HG02870 (cell line): ENCODE results near the gene PTK7.
"Not testable (repeated sequence)": the region's sequence is repeated elsewhere in the genome, so short reads cannot be mapped to it uniquely, and the experiment has no call there.

Experiments used
- ATAC-seq: cut with Tn5 transposase; IDR thresholded peaks from one replicate; pipeline ENCODE4 v1.9.1; 2021; ENCODE audit warnings: mild to moderate bottlenecking, moderate library complexity; ENCODE audit not compliant: unreplicated experiment

The PTK7 gene

GRCh38 chr6:43075670-43076463, at the start of gene PTK7:
TSS of gene PTK7 (plus strand) at chr6:43076314. CDS start at chr6:43076489, 175 bp downstream.
- no peak for ATAC-seq

DNA sequence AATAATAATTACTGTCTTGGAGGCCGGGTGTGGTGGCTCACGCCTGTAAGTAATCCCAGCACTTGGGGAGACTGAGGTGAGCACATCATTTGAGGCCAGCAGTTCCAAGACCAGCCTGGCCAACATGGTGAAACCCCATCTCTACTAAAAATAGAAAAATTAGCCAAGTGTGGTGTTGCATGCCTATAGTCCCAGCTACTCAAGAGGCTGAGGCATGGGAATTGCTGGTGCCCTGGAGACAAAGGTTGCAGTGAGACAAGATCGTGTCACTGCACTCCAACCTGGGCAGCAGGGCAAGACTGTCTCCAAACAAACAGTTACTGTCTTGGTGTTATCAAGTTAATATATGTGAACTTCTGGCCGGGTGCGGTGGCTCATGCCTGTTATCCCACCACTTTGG, 49.7 kb upstream of the PTK7 start:
- no peak for ATAC-seq

GRCh38 chr6:43029120-43029519, 47.0 kb upstream of the PTK7 start:
- ATAC-seq, result no peak

DNA sequence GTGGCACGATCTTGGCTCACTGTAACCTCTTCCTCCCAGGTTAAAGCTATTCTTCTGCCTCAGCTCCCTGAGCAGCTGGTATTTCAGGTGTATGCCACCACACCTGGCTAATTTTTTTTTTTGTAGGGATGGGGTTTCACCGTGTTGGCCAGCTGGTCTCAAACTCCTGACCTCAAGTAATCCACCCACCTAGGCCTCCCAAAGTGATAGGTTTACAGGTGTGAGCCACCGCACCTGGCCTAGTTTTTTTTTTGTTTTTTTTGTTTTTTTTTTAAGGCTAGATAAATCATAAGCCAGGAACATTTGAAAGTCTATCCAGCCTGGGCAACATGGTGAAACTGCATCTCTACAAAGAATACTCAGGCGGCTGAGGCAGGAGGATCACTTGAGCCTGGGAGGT, 43.8 kb upstream of the PTK7 start:
- ATAC-seq, result no peak

- no peak for ATAC-seq
These were observed 42.5 kb upstream of the PTK7 start for GRCh38 chr6:43033496-43034189.

- no peak for ATAC-seq
These were observed 42.0 kb upstream of the PTK7 start for GRCh38 chr6:43034190-43034525.

DNA sequence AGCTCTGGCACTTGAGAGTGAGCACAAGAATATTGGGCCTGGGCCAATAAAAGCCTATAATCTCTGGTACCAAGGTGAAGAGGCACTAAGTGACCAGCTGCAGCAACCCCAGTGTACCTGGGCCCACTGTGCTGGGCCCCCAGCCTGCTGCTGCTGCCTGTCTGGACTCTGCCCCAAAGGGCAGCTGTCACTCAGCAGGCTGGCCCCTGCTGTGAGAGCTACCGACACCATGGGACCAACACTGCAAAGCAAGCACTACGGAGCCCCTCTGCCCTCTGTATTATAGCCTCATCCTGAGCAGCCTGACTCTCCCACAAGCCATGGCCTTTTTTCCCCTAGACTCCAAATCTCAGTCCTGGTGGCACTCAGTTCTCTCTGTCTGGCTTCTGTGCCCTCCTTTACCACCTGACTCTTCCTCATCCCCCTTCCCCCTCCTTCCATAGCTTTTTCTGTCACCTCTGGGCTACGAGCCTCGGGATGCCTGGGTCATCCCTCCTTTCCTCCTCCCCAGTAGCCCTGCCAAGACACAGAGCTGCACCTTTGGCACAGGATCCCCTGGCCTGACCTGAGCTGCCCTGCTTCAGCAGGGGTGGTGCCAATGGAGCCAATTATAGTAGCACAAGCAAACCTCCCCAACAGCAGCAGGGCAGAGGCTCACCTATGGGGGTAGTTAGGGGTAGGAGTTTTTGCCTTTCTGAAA, 40.5 kb upstream of the PTK7 start:
- ATAC-seq, result no peak

- no peak for ATAC-seq
These were observed 39.4 kb upstream of the PTK7 start for GRCh38 chr6:43036712-43037111.

DNA sequence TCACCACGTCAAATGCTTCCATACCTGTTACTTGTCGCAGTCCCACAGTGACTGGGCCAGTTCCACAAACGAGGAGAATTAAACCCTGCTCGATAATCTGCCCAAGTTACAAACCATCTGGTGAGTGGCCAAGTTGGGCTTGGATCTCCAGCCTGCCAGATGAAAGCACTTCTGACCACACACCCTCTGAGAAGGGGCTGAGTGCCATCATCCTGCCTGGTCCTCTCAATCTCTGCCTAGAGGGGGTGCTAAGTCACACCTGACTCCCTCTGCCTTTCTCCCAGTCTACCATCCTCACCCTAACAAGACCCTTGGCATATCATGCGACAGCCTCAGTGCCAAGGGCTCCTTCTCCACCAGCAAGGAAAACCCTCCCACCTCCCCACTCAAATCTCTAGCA, 38.9 kb upstream of the PTK7 start:
- no peak for ATAC-seq

- ATAC-seq, result no peak
These were observed 38.4 kb upstream of the PTK7 start for GRCh38 chr6:43037706-43038105.

DNA sequence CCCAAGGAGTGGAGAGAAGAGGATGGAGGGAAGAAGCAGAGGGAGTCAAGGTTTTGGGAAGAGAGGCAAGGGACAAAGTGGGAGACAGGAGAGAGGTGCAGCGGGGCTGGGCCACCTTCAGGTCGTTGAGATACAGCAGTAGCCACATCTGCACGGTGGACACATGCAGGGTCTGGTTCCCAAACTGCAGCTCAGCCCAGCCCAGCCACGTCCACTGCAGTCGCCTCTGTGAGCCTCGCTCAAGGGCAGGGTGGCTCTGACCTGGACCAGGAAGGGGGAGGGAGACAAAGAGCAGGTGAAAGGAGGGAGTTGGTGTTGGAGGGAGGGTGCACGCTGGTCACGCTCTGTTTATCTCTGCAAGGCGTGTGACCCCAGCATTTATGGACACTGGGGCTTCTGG, 37.4 kb upstream of the PTK7 start:
- ATAC-seq, result no peak

DNA sequence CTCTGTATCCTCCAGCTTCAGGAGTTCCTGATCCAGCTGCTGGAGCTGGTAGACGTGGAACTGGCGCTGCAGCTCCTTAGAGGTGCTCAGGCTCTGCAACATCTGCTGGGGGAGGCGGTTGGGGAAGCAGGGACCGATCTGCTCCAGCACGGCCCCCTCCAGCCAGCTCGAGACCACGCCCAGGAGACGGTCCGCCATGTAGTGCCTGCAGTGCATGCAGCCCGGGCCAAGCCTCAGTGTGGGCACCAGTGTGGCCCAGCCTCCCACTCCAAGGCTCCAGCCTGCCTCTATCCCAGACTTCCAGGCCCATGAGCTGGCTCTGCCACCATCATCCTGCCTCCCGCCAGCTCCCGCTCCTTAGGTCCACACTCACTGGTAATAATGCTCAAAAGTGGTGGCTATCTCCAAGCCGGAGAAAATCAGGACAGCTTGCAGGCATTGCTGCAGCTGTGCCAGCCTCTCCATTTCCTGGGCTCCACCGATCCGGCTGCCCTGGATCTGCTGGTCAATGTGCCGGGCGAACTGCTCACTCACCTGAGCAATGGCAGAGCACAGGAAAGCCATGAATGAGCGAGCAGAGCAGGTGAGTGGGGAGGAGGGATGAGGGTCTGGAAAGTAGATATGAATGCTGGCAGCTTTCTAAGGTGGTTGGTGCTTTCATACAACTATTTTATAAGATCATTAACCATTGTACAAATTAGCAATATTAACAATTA, 35.4 kb upstream of the PTK7 start:
- ATAC-seq, result no peak

DNA sequence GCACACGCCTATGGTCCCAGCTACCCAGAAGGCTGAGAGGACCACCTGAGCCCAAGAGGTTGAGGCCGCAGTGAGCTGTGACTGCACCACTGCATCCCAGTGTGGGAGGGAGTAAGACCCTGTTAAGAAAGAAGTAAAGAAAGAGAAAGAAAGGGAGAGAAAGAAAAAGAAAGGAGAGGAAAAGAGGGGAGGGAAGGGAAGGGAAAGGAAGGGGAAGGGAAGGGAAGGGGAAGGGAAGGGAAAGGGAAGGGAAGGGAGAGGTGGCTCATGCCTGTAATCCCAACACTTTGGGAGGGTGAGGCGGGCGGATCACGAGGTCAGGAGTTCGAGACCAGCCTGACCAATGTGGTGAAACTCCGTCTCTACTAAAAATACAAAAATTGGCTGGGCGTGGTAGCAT, 34.6 kb upstream of the PTK7 start:
- not testable (repeated sequence) for ATAC-seq

DNA sequence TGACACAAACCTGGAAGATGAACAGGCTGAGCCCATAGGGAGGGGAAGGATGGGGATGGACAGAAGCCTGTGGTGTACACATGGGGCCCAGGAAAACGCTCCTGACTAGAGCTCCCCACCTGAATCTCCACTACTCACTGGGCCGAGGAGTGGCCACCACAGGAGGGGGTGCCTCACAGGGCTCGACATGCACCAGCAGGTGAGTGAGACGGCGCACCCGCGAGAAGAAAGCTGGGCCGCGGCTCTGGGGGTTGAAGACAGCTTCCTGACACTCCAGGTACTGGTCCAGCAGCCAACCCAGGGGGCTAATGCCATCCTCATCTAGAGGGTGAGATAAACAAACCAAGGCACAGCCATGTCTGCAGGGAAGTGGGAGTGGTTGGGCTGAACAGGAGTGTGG, 32.8 kb upstream of the PTK7 start:
- ATAC-seq, result no peak

GRCh38 chr6:43045371-43045930, 30.7 kb upstream of the PTK7 start:
- ATAC-seq, result no peak

DNA sequence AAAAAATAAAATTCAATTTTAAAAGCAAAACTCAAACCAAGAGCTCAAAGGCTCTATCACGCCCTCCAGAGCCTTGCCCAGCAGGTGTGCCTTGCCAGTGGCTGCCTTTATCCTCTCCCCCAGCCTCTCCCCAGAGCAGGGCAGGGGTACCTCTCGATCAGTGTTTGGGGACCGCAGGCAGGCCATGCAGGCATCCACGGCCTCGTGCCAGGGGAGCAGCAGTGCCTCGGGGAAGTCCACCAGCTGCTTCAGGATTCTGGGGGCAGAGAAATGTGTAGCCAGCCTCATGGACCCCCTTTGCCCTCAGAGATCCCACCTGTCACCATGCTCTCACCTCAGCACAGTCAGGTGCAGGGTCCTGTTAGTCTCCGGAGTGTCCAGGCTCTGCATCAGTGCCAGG, 28.1 kb upstream of the PTK7 start:
- ATAC-seq, result no peak

GRCh38 chr6:43050981-43051380, 25.1 kb upstream of the PTK7 start:
- ATAC-seq, result no peak

- ATAC-seq, result no peak
These were observed 23.8 kb upstream of the PTK7 start for GRCh38 chr6:43052225-43052841.

DNA sequence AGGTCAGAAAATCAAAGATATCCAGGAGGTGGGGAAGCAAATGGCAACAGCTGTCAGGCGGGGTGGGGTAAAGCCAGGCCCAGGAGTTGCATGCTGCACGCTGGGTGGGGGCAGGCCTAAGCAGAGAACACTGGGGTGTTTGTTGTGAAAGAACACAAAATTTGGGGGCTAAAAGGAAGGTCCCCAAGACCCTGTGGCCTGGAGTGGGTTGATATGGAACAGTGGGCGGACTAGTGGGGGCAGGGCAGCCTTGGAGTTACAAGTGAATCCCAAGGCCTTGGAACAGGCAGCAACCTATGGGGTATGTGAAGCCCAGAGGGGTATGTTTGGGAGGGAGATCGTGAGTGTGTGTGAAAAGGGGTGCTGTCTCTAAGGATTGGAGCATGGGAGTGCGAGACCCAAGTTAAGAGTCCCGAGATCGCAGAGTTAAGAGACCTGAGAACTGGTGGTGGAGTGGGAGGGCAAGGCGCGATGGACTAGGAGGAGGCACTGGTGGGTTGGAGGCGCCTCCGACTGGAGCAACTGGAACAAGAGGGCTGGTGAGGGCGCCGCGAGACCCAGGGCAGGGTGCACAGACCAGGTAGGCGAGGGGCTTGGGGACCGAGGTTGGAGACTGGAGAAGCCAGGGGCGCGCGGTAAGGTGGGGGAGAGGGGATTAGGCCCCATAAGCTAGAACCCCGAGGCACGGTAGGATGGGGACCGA, 23.1 kb upstream of the PTK7 start:
- peak; percentile 23 for ATAC-seq
